Fibroblast of villous mesenchyme (primary cell): ENCODE measurements around the gene PDZK1. TPM values are rescaled to one million over a fixed set of nuclear protein-coding genes. Genes with fewer than 3 reads are reported as not detected.
"Not testable (repeated sequence)": the region's sequence is repeated elsewhere in the genome, so short reads cannot be mapped to it uniquely, and the experiment has no call there.

ENCODE experiments used
- DNase-seq: peaks from one replicate; pipeline ENCODE4 v3.0.0-alpha.2; 2010; ENCODE audit warnings: low read depth
- H3K4me3 ChIP-seq: 2 replicates; pipeline ENCODE4 v1.5.1; 2011; ENCODE audit warnings: low read depth, mild to moderate bottlenecking, low read length
- CTCF ChIP-seq: IDR thresholded peaks from 2 replicates; pipeline ENCODE4 v1.5.1; 2012; ENCODE audit warnings: low read depth, mild to moderate bottlenecking, low read length; ENCODE audit not compliant: insufficient read depth
- total RNA-seq: library from RNA; depleted of rRNA; stranded (reverse); fragments of >200 nt; gene quantifications from 2 replicates; pipeline ENCODE4 v1.2.3, GENCODE V29; 2012

Gene PDZK1
- total RNA-seq, 1 donor = under 0.01 TPM

GRCh38 chr1:145688328-145688727 lies 18.8 kb downstream of the PDZK1 start:
- no peak for TF ChIP-seq CTCF
- no peak for DNase-seq
- no peak overlapping the region for H3K4me3 ChIP-seq

GRCh38 chr1:145686078-145686477 lies 21.1 kb downstream of the PDZK1 start:
- DNase-seq, H3K4me3 ChIP-seq: not testable (repeated sequence)

- not testable (repeated sequence) for H3K4me3 ChIP-seq, DNase-seq
These were observed 22.3 kb downstream of the PDZK1 start for GRCh38 chr1:145684858-145685257.

GRCh38 chr1:145673217-145673616 lies 34.0 kb downstream of the PDZK1 start:
- H3K4me3 ChIP-seq, DNase-seq: not testable (repeated sequence)

GRCh38 chr1:145670995-145671745 lies 36.0 kb downstream of the PDZK1 start:
- not testable (repeated sequence) for DNase-seq

GRCh38 chr1:145665015-145665414 lies 42.2 kb downstream of the PDZK1 start:
- DNase-seq = peak; percentile 14
- H3K4me3 ChIP-seq = not testable (repeated sequence)

More at GRCh38 chr1:145670995-145671745, 36.0 kb downstream of the PDZK1 start:
- H3K4me3 ChIP-seq = not testable (repeated sequence)

GRCh38 chr1:145662502-145662901 lies 44.7 kb downstream of the PDZK1 start:
- not testable (repeated sequence) for DNase-seq, H3K4me3 ChIP-seq

- not testable (repeated sequence) for H3K4me3 ChIP-seq, DNase-seq
These were observed 50.8 kb downstream of the PDZK1 start for GRCh38 chr1:145656245-145656943.

- H3K4me3 ChIP-seq, DNase-seq: not testable (repeated sequence)
These were observed 63.2 kb downstream of the PDZK1 start for GRCh38 chr1:145643990-145644389.

- not testable (repeated sequence) for H3K4me3 ChIP-seq, DNase-seq
These were observed 65.3 kb downstream of the PDZK1 start for GRCh38 chr1:145641886-145642285.

GRCh38 chr1:145636237-145636636 lies 70.9 kb downstream of the PDZK1 start:
- not testable (repeated sequence) for H3K4me3 ChIP-seq, DNase-seq

- H3K4me3 ChIP-seq, DNase-seq: not testable (repeated sequence)
These were observed 85.0 kb downstream of the PDZK1 start for GRCh38 chr1:145622177-145622576.

Other genes with a start within 250 kb of the PDZK1 start
- 29.0 and 38.4 TPM in 2 replicates for gene GPR89A, start 99.4 kb downstream of the PDZK1 start, total RNA-seq
- under 0.01 TPM in 2 replicates for gene CD160, start 12.1 kb upstream of the PDZK1 start, total RNA-seq
- gene RNF115, start 116.7 kb upstream of the PDZK1 start, total RNA-seq = 16.4 TPM in 2 replicates
- gene POLR3C, start 116.8 kb upstream of the PDZK1 start, total RNA-seq = 41.5 and 53.1 TPM in 2 replicates
- 6.0 and 6.8 TPM in 2 replicates for gene NUDT17, start 138.3 kb upstream of the PDZK1 start, total RNA-seq
- gene PIAS3, start 151.7 kb upstream of the PDZK1 start, total RNA-seq = 15.5 and 18.4 TPM in 2 replicates
- 1.3 TPM in 2 replicates for gene ANKRD35, start 178.5 kb upstream of the PDZK1 start, total RNA-seq
- gene ITGA10, start 202.7 kb upstream of the PDZK1 start, total RNA-seq = 0.43 and 1.3 TPM in 2 replicates
- 19.0 and 28.5 TPM in 2 replicates for gene PEX11B, start 211.3 kb upstream of the PDZK1 start, total RNA-seq
- gene RBM8A, start 220.1 kb upstream of the PDZK1 start, total RNA-seq = 58.0 and 76.9 TPM in 2 replicates